ENCODE measurements around the gene AK5.
"Not testable (repeated sequence)": the region's sequence is repeated elsewhere in the genome, so short reads cannot be mapped to it uniquely, and the experiment has no call there.

Gene AK5

DNA sequence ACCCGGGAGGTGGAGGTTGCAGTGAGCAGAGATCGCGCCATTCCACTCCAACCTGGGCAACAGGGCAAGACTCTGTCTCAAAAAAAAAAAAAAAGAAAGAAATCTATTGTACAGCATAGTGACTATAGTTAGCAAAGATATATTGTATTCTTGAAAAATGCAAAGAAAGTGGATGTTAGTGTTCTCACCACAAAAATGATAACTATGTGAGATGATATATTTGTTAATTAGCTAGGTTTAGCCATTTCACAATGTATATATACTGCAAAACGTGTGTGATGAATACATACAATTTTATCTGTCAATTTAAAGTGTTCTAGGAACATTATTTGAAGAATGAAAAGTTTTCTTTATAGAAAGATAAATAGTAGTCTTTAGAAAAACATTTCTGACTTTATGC lies 179.9 kb downstream of the AK5 start:
- no peak for DNase-seq

DNA sequence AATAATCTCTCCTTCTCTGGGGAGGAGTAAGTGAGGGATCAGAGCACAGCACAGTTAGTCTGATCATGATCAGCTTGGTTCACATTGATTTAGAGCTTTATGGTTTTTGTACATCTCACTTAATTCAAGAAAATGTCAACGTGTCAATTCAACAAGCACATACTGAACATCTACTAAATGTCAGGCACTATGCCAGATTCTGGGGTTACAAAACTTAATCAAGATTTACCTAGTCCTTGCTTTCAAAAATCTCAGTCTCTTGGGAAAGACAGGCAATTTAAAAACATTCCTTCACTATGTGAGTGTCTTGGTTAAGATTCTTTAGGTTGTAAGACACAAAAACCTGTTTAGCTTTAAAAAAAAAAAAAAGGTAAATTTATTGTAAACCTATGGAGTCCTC lies 181.4 kb downstream of the AK5 start:
- no peak for DNase-seq

DNA sequence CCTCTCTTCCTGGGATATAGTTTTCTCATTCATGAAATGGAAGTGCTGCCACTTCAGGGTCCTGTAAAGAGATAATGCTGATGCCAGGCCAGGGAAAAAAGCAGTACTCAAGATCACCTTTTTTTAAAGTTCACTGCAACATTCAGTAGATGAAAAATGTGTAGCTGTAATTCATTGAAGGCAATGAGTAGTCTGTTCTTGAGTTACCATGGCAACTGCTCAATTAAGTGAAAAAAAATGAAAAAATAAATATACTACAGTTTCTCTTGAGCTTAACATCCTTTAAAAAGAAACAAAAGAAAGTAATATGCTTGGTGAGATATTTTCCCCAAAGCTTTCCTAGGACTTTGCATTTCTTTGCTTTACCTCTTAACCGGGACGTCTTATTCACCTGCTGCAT lies 183.3 kb downstream of the AK5 start:
- no peak for DNase-seq

DNA sequence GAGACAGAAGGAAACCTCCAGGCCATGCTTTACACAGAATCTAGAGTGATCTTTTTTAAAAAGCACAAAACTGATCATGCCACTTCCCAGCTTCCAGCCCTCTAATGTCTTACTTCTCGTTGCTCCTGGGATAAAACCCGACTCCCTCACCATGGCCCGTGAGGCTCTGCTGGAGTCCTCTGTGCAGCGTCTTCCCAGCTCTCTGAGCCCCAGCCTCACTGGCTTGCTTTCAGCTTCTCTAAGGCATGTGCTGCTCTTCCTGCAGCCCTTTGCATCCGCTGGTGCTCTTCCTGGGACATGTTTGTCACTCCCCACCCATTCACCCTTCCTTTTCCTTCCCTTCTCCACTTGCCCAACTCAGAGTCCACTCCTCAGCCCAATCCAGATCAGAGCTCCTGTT lies 184.1 kb downstream of the AK5 start:
- DNase-seq, result no peak

DNA sequence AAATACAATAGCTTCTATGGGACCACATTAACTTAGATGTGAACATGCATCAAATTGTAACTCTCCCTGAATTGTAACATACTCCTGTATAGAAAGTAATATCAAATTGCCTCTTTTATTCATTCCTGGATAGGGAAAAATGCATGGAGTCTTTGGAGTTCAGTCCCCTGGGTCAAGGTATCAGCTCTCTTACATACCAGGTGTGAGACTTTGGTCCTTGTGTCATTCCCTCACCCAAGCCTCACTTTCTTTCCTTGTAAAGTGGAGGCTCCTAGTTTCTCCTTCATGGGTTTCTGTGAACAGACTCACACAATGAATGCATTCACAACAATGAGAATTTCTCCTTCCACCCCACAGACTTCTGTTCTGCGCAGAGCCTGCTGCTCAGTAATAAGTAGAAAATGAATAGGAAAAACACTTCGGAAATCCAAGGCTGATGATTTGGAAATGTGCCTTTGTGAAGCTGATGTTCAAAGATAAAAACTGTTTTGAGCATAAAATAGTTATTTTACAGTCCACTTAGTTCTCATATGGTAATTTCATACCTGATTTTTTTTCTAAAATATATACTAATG lies 185.3 kb downstream of the AK5 start:
- no peak for DNase-seq

DNA sequence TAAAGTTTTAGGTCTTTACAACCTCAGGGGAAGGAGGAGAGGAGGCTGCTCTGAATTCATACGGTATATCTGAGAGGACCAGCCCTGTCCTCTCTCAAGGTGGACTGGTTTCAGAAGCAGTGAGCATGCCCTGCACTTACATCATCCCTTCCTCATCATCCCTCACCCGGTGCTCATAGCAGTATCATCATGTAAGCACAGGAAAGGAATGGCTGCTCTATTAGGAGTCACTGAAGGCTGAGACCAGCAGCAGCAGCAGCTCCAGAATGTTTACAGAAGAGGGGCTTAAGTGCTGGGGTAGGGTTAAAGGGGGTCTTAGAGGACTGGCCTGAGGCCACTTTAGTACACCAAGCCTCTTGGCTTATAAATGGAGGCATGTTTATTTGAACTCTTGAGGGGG lies 185.9 kb downstream of the AK5 start:
- DNase-seq, result no peak

DNA sequence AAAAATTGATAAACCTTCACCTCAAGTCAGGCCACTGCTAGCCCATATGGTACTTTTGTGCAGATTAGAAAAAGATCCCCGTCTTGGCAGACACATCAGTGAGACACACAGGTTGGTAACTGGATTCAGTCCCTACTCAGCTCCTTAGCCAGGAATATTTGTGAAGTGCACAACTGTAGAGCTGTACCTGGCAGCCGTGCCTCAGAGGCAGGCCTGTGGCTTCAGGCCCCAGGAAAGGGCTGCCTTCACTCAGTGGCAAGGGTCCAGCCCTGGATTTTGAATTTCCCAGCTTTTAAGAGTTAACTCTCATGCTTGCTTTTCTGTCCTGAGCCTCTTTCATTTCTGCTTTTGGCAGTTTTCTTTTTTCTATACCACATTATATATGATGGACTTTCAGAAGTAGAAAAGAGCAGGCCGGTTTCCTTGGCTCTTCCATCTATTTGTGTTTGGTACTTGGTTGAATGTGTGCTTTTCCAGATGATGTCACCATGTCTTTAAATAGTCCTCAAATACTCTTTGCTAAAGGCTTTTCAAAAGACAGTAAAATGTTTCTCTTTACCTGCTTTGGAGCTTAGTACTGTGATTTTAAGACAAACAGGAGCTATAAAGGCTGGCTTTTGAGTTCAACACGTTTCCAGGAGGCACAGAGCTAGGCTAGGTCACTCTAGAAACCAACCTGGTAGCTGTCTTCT lies 186.6 kb downstream of the AK5 start:
- no peak for DNase-seq

DNA sequence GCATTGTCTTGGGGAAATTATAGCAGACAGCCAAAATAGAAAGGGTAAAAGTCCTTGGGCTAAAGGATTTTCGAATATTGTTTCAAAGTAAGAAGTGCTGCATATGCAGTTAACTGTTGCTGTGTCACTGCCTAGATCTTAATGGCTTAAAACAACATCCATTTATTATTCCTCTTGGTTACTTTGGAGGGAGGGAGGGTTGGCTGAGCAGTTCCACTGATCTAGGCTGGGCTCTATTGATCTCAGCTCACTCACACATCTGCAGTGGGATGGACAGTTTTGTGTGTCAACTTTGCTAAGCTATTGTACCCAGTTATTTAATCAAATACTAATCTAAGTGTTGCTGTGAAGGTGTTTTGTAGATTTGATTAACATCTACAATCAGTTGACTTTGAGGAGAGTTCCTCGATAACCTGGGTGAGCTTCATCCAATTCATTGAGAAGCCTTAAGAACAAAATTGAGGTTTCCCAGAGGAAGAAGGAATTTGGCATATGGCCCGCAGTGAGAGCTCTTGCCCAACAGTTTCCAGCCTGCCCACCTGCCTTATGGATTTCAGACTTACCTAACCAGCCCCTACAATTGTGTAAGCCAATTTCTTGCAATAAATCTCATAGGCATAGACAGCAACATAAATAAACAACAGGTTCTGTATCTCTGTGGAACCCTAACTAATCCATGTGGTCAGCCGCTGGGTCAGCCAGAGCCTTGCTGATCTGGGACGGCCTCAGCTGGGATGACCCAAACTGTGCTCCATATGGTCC lies 187.3 kb downstream of the AK5 start:
- DNase-seq, result no peak

DNA sequence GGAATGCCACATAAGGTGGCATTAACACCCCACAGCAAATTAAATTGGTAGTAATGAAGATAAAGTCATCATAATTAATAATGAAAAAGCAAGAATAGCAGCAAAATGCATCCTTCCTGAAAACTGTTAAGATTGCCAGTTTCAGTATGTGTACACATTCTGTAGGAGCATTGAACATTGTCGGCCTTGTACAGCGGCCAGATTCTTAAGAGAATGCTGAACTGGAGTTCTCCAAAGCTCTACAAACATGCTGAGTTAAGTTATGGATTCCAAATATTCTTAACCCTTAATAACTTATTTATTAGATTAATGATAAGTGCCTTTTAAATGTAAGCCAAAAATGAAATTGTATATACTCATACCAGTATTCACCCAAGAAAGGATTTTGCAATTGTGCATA lies 189.9 kb downstream of the AK5 start:
- DNase-seq, result no peak

DNA sequence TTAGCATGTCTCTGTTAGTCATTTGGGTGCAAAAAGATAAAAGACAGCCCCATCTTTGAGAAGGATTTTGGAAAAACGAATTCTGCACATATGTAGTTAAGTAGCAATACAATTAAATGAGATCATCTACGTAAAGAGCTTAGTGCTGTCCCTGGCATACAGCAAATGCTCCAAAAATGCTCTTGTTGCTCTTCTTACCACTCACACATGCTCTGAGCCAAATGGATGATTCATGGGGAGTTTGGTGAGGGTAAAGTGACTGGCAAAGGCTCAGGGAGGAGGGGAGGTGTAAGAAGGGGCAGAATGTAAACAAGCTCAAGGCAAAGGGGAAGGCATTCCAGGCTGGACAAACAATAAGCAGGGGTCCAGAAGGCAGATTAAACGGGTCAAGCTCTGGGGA lies 191.9 kb downstream of the AK5 start:
- no peak for DNase-seq

DNA sequence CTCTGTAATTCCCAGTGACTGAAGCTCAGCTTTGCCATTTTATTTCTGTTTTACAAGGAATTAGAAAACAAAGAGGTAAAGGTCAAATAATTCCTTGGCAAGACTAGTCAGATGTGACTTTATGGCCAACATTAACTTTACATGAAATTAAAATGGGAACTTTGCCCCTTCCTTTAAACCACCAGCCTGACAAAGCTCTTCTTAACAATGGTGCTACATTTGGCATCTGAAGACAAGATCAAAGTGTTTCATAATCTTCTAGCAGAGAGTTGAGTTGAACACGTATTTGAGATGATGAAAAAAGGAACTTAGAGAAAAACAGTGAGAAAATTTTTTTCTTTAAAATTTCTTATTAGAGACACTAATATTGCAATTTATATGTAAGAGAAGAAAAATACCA lies 193.8 kb downstream of the AK5 start:
- no peak for DNase-seq

DNA sequence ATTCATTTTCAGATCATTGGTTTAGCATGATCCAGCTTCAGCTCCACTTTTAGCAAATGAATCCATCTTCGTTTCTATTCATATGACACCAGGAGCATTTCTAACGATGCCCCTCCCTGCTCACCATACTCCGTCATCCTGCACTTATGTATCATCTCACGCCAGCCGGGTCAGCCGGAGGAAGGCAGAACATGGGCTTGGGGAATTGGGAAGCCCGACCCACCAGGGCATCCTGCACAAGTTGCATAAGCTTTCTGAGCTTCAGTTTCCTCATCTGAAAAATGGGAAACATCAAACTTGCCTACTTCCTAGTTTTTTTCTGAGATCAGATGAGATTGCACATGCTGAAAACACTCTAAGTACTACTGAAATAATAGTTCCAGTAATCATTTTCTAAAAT lies 194.7 kb downstream of the AK5 start:
- DNase-seq, result no peak

DNA sequence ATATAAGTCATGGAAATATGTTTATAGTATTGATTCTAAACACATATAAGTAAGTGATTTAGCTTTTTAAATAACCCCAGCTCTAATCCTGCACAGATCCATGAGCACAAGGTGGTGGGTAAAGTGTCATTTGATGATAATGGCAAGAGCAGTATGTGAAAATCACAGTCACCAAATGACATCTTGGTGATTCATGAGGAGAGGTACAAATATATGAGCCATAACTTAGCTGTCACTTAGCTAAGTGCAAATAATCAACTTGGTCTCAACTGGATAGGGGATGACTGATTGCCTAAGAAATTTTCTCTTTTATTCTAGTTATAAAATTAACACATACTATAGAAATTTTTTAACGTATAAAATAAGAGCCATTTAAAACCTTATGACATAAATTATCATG lies 202.5 kb downstream of the AK5 start:
- DNase-seq, result no peak

DNA sequence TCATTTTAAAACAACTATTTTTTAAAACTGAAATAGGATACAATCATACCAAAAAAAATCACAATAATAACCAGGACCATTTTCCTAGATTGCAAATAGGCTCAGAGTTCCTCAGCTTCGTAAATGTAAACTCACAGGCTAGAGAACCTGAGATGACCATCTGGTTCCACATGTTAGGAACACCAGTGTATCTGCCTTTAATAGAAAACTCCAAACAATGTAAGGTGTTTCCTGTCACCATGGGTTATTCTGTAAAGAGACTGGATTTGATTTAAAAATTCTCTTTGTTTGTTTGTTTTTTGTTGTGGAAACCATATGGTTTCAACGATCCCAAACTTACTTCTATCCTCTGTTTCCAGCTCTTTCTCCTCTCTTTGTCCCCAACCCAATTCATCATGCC lies 203.1 kb downstream of the AK5 start:
- no peak for DNase-seq

DNA sequence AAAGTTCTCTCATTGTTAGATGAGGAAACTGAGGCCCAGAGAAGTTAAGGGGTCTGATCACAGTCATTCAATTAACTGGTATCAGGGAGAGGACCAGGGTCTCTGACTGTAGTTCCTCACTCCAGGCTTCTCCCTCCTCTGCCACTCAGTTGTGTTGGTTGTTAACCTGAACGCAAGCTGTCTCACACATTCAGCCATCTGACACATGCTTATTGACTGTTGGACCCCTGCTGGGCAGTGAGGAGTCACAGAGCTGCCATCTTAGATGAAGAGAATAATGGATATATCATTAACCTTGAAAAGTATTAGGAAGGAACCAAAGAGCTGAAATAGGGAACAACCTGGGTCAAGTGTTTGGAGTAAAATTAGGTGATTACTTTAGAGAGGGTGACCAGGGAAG lies 205.8 kb downstream of the AK5 start:
- DNase-seq, result no peak

DNA sequence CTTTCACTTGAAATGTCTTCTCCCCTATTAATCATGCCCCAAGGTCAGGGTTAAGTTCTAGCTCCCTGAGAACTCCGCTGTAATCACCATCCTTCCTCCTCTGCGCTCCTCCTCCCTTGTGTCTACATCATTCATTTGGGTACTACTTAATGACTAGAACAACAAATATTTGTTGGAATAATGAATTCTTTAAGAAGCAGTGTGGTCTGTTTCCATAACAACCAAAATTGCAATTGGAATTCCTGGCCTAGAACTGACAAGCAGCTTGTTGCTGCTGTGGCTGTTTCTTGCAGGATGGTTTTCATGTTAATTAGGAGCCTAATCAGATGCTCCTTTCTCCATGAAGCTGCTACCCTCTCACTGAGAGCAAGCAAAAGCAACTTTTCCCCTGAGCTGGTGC lies 208.1 kb downstream of the AK5 start:
- no peak for DNase-seq

DNA sequence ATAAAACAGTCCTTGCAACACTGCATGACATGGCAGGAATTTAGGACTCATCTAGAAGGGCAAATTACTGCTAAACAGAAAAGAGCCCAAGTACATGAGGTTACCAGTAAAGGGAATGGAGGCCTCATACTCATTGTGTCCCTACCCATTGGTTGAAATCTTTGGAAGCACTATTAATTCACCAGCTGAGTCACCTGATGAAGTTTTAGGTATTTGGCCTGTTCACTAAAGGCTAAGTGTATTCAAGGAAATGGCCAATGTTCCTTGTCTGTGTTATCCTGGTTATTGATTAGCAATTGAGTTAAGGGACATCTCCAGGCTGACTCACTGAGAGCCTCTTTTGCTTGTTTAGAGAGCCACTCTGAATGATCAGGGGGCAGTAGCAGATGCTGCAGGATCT lies 212.2 kb downstream of the AK5 start:
- DNase-seq, result no peak

DNA sequence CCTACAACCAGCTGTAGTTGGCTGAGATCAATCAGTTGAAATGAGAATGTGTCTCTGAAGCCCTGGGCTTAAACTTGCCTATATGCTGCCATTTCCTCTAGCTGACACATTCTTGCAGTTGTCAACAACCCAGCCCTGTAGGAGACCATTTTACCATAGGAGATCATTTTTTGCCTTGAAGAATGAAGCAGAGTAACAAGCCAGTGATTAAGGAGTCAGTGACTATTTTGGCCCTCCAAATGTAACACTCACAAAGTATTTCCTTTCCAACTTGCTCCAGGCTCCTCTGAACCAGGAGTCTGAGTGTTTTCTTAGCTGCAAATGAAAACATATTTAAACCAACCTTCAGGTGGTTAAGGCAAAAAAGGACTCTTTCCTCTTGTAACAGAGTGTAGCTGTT lies 217.1 kb downstream of the AK5 start:
- no peak for DNase-seq

DNA sequence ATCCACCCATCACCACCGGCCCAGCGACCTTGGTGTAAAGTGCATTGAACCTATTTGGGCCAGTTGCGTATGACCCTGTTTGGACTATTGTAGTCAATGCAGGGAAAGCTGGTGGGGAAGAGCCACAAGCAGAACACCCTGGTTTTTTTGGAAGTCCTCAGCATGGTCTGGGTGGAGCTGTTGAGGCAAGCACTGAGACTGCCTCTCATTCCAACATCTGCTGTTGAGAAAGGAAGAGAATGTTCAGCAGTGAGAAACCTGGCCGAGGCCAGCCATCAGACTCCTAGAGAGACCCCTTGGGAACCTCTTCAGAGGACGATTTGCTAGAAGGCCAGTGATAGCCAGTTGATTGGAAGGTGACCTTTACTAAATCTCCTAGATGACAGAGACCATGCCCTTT lies 217.6 kb downstream of the AK5 start:
- no peak for DNase-seq

DNA sequence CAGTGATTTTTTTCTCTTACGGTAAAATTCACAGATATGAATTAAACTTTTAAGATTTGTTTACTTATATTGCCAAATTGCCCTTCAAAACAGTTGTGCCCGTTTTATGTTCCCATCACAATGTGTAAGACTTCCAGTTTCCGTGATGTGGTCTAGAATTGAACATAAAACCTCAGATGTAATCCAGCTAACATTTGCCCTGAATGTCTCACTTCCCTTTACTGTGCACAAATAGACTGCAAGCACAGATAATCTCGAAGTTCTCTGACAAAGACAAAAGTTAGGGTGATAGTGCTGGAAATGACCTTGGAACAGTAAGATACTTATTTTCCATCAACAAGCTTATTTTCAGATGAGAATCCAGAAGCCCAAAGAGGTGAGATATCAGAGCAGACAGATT lies 223.2 kb downstream of the AK5 start:
- no peak for DNase-seq

DNA sequence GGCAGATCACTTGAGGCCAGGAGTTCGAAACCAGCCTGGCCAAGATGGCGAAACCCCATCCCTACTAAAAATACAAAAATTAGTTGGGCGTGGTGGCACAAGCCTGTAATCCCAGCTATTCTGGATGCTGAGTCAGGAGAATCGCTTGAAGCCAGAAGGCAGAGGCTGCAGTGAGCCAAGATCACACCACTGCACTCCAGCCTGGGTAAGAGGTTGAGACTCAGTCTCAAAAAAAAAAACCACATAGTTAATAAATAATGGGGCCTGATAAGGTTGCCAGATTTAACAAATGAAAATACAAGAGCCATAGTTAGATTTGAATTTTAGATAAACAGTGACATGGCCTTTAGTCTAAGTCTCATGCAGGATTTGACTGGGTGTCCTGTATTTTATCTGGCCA lies 225.0 kb downstream of the AK5 start:
- DNase-seq, result no peak

DNA sequence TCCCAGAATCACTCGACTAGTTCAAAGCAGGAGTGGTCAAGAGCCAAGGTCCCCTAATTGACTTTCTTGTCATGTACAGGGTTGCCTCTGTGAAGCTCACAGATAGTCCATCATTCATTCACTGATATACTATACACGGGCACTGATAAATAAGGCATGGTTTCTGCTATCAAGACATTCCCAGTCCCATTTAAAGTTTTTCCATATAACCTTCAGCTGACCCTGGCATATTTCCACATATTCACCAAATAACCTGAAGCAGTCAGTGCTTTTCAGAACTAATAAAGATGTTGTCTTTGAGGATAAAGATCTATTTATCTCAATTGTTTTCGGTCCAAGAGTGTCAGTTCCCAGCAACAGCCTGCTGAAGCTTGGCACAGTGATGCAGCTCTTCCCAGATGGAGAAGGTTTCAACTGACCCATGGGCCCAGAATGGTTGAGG lies 227.3 kb downstream of the AK5 start:
- DNase-seq, result no peak

DNA sequence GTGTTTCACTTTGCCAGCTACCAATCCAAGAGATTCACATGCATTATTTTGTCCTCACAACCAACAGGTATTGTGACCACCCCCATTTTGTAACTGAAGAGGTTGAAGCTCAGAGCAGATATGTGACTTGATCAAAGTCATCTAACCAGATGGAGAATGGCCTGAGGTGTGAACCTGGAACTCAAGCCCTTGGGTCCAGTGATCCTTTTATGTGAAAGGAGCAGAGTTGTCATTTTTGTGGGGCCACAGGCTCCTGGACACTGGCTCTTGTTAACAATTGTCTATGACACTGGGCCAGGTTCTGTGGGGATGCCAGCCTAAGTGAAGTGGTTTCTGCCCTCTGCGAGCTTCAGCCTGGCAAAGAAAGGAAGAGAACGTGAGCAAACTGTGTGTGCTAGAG lies 228.1 kb downstream of the AK5 start:
- DNase-seq, result no peak

DNA sequence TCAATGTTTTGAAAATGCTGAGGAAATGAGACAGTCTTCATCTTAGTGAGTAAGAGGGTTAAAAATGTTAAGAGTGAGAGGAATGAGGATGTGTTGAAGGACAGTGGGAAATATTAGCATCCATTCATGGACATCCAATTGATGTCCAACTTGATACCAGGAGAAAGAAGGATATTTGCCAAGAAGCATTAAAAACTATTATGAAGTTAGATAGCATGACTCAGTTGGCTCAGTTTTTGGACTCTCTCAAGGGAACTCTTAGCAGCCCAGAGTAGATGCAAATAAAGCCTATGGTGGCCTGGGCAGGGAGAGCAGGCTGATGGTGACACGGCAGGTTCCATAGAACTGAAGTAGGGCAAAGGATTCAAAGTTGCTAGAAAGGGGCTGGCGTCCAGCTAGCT lies 229.6 kb downstream of the AK5 start:
- no peak for DNase-seq

DNA sequence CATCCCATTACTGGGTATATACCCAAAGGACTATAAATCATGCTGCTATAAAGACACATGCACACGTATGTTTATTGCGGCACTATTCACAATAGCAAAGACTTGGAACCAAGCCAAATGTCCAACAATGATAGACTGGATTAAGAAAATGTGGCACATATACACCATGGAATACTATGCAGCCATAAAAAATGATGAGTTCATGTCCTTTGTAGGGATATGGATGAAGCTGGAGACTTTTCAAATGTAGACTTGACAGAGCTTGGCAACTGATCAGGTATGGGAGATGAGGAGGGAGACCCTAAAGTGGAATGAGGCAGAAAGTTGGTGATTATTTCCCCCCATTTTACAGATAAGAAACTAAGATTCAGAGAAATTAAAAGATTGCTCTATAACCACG lies 230.8 kb downstream of the AK5 start:
- not testable (repeated sequence) for DNase-seq
